Spleen (tissue), 7 donors: ENCODE data around the gene HSFY2.
"Not testable (repeated sequence)": the region's sequence is repeated elsewhere in the genome, so short reads cannot be mapped to it uniquely, and the experiment has no call there.

Experiments
- POLR2A ChIP-seq, 3 donors: fragments of 450-650 bp; IDR thresholded peaks; one replicate each; pipeline ENCODE4 v1.5.1; 2017; ENCODE audit warnings: antibody characterized with exemption in 3 of 3, mild to moderate bottlenecking in 1 of 3
- TF ChIP-seq, protein P1 (sequence below), 11 experiments: fragments of 200-600 bp in 7 of 11; fragments of 450-650 bp in 4 of 11; sonication (generic) in 4 of 11; IDR thresholded peaks in 8 of 11; conservative IDR thresholded peaks in 3 of 11; 1 replicate in 7 of 11; 2 replicates in 4 of 11; pipeline versions ENCODE4 v1.4.0 to v1.8.0; 2016 to 2021; ENCODE audit warnings: antibody characterized with exemption in 11 of 11, inconsistent platforms in 4 of 11, mild to moderate bottlenecking in 1 of 11
- donor health status: DM: no; HTN: no; CAD: no; lungs with moderate emphysema.
- donor health status: DM: no; HTN: no; CAD: no.
- donor health status: DM: no; HTN: no; CAD: no.

DNA sequence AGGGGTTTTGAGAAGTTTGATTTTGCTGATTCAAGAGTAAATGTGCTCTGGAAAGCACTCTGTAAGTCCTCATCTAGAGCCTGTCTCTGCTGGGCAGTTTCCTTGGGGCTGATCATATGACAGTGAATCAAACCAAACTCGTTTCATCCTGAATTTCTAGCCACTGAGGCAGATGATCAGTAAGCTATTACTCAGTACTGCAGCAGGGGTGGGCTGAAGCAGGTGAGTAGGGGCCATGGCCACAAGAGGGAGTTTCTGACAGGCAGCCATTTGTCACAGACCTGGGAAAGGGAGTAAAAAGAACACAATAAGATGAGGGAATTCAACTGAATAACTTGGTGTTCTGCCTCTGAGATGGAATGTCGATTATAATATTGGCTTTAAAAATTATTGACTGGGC lies 19.5 kb downstream of the HSFY2 start:
- not testable (repeated sequence) for TF ChIP-seq POLR2A (IDR thresholded peaks at IDR 0.05)
- TF ChIP-seq, protein P1, sequence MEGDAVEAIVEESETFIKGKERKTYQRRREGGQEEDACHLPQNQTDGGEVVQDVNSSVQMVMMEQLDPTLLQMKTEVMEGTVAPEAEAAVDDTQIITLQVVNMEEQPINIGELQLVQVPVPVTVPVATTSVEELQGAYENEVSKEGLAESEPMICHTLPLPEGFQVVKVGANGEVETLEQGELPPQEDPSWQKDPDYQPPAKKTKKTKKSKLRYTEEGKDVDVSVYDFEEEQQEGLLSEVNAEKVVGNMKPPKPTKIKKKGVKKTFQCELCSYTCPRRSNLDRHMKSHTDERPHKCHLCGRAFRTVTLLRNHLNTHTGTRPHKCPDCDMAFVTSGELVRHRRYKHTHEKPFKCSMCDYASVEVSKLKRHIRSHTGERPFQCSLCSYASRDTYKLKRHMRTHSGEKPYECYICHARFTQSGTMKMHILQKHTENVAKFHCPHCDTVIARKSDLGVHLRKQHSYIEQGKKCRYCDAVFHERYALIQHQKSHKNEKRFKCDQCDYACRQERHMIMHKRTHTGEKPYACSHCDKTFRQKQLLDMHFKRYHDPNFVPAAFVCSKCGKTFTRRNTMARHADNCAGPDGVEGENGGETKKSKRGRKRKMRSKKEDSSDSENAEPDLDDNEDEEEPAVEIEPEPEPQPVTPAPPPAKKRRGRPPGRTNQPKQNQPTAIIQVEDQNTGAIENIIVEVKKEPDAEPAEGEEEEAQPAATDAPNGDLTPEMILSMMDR (IDR thresholded peaks at IDR 0.05 in 8 of 11, conservative IDR thresholded peaks at IDR 0.05 in 3 of 11), result not testable (repeated sequence)
